LNCAP (cell line): ENCODE results near the gene DLGAP5.

Experiments
- CTCF ChIP-seq: fragments of 450-650 bp; IDR thresholded peaks from 2 replicates; pipeline ENCODE4 v1.5.1; 2017; ENCODE audit warnings: mild to moderate bottlenecking

The DLGAP5 gene

DNA sequence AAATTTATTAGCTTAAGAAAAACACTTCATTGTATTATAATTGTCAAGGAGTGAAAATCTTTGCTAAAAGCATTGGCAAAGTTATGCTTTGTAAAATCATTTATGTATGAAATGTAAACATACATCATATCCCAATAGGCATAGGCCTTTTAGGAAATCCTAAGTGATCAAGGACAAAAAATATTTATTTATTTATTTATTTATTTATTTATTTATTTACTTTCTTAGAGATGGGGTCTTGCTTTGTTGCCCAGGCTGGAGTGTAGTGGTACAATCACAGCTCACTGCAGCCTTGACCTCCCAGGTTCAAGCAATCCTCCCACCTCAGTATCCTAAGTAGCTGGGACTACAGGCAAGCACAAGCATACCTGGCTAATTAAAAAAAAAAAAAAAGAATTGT is 32.0 kb upstream of the DLGAP5 start:
- no peak for TF ChIP-seq CTCF

DNA sequence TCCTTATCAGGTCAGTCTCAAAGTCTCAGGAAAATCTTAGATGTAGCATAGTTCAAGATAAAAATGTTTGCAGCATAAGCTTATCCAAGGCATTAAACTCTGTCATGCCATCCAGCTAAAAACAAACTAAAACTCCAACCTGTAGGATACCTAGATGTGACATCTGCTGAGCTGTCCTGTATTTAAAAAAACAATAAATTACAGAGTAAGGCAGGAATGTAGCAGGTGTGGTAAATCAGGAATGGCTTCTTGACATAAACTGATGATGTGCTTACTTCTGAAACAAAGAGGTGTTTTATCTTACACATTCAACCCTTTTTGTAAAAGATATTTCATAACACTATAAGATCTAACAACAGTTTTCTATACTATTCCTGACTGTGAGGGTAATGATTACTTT is 30.6 kb upstream of the DLGAP5 start:
- TF ChIP-seq CTCF, result no peak

DNA sequence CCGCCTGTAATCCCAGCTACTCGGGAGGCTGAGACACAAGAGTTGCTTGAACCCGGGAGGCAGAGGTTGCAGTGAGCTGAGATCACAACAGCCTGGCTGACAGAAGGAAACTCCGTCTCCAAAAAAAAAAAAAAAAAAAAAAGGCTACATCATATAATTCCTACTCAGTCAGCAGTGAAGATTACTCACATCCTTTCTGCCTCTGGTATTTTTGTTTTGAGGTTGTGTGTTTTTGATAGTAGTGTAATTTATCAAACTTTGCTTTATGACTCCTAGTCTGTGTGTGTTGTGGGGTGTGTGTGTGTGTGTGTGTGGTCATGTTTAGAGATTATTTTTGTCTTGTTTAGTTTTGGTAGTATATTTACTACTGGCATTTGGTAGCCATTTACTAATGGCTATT is 29.8 kb upstream of the DLGAP5 start:
- TF ChIP-seq CTCF, result no peak

GRCh38 chr14:55220230-55220629 is 28.8 kb upstream of the DLGAP5 start:
- TF ChIP-seq CTCF, result no peak

DNA sequence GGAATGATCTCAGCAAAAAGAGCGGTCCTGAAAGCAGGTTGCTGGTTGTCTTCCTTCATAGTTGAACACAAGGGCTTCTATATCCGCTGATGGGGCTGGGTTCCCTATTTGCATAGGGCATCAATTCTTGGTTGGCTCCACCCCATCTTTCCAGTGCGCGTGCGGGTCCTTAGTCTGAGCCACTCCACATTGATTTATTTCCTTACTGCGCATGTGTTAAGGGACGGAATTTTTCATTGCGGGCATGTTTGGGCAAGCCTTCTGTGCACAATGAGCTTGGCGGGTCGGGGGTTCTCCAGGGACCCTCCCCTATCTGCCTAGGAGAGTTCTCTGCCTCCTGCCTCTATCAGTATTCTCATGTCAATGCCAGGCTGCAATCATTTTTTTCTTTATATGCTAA is 21.2 kb upstream of the DLGAP5 start:
- TF ChIP-seq CTCF, result no peak

DNA sequence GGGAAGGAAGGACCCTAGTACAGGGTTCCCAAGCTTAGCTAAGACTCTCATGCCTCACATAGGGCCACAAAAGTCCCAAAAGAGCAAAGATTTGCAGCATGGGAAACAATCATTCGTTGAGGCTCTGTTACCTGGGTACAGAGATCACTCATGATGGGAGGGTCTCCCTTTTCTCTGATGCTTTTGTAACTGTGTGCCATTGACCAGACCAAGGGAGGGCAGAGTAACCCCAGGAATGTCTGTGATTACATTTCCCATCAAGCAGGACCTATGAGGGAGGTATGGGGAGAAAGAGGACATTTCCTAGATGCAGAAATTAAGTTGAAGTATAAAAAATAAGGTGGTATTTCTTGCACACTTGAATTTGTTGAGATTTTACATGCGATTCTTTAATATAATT is 16.4 kb upstream of the DLGAP5 start:
- no peak for TF ChIP-seq CTCF

DNA sequence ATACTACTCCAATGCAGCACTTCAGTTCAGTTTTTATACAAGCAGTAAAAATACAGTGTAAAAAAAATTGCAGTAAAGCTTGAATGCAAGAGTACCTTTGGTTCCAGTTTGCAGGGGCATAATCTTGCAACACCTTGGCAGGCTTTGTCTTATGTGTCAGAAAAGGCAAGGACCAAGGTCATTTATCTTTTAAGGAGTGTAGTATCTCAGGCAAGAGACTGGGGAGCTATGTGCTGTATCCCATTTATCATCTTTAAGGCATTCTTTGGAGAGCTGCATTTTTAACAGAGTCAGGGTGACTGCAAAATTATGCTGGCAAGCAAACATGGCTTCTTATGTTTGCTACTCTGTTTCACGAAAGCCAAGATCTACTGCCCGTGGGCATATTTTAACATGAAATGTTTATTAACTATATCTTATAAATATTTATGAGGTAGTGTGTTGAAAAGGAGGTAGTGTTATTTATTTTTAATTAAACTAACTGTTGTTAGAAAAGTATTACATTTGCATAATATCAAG is 14.8 kb upstream of the DLGAP5 start:
- TF ChIP-seq CTCF, result no peak
